Panc1 (cell line): ENCODE measurements around the gene UBE2Q2.
"Not testable (repeated sequence)": the region's sequence is repeated elsewhere in the genome, so short reads cannot be mapped to it uniquely, and the experiment has no call there.

ENCODE experiments used
- CTCF ChIP-seq: fragments of 450-650 bp; IDR thresholded peaks from 2 replicates; pipeline ENCODE4 v1.5.1; 2017; ENCODE audit warnings: mild to moderate bottlenecking
- POLR2AphosphoS5 ChIP-seq: IDR thresholded peaks from 2 replicates; pipeline ENCODE4 v1.6.1; 2012; ENCODE audit warnings: mild to moderate bottlenecking, low read depth, low read length, moderate library complexity

DNA sequence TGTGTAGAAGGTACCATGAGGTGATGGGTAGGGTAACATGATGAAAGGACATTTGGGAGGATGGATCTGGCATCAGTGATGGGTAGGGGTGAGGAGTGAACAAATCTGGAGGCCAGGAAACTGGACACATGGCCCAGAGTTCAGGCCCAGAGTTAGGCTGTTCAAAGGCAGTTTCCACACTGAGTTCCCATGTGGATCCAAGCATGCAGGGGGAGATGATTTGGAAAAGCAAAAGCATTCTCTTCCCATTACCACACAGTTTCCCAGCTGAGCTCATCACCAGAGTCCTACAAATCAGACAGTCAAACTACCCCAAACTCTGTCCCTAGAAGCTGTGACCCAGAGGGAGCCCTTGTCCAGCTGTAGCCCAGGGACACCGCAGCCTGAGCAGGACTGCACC is 46.1 kb upstream of the UBE2Q2 start:
- TF ChIP-seq POLR2AphosphoS5, CTCF: not testable (repeated sequence)
